ENCODE measurements around the gene CLDN8.

DNA sequence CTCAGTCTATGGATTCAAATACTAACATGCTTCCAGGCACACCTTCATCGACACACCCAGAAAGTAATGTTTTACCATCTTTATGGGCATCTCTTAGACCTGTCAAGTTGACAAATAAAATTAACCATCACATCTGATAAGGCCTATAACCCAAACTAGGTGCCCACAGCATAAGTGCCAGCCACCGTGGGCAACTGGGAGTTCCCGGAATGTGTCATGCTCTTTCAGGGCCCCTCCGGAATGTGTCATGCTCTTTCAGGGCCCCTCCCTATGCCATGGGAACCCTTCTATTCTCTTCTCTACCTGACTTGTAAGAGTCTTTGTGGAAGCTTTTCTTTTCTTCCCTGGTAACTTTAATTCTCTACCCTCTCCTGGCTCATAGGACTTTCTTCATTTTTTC, 40.2 kb upstream of the CLDN8 start:
- TF ChIP-seq, protein P1, sequence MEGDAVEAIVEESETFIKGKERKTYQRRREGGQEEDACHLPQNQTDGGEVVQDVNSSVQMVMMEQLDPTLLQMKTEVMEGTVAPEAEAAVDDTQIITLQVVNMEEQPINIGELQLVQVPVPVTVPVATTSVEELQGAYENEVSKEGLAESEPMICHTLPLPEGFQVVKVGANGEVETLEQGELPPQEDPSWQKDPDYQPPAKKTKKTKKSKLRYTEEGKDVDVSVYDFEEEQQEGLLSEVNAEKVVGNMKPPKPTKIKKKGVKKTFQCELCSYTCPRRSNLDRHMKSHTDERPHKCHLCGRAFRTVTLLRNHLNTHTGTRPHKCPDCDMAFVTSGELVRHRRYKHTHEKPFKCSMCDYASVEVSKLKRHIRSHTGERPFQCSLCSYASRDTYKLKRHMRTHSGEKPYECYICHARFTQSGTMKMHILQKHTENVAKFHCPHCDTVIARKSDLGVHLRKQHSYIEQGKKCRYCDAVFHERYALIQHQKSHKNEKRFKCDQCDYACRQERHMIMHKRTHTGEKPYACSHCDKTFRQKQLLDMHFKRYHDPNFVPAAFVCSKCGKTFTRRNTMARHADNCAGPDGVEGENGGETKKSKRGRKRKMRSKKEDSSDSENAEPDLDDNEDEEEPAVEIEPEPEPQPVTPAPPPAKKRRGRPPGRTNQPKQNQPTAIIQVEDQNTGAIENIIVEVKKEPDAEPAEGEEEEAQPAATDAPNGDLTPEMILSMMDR (IDR thresholded peaks at IDR 0.05; ENCODE audit: low read depth, low read length, poor library complexity, severe bottlenecking), result no peak
- TF ChIP-seq EZH2phosphoT487 (IDR thresholded peaks at IDR 0.05; ENCODE audit: borderline replicate concordance, low read length), result no peak

Data from DOHH2 (cell line).